MM.1S (cell line): ENCODE results near the gene JAGN1.
A peak's percentile ranks its signal among the peaks of the same experiment; 100 is the strongest.
"Not testable (repeated sequence)": the region's sequence is repeated elsewhere in the genome, so short reads cannot be mapped to it uniquely, and the experiment has no call there.

Source experiments
- DNase-seq: peaks from one replicate; pipeline ENCODE4 v3.0.0-alpha.2; 2015
- H2AFZ ChIP-seq: fragments of 300-600 bp; sonication (generic); 2 replicates; pipeline ENCODE4 v1.6.0; 2016; ENCODE audit warnings: antibody characterized with exemption, low read length
- H3F3A ChIP-seq: fragments of 300-600 bp; sonication (generic); 2 replicates; pipeline ENCODE4 v1.6.1; 2016; ENCODE audit warnings: mild to moderate bottlenecking, antibody characterized with exemption, low read length, moderate library complexity, mixed read lengths; ENCODE audit not compliant: insufficient read depth
- H3K27ac ChIP-seq: fragments of 300-600 bp; sonication (generic); 2 replicates; pipeline ENCODE4 v1.5.1; 2016; ENCODE audit warnings: mild to moderate bottlenecking, low read length
- H3K27me3 ChIP-seq: fragments of 300-600 bp; sonication (generic); replicated peaks from 2 replicates; pipeline ENCODE4 v1.6.0; 2016; ENCODE audit warnings: low read length; ENCODE audit not compliant: insufficient read depth
- H3K36me3 ChIP-seq: fragments of 300-600 bp; sonication (generic); replicated peaks from 2 replicates; pipeline ENCODE4 v1.6.1; 2016; ENCODE audit warnings: mild to moderate bottlenecking, low read length, mixed read lengths; ENCODE audit not compliant: insufficient read depth
- H3K4me1 ChIP-seq: fragments of 300-600 bp; sonication (generic); 2 replicates; pipeline ENCODE4 v1.6.1; 2016; ENCODE audit warnings: low read length, mixed read lengths
- H3K4me2 ChIP-seq: fragments of 300-600 bp; sonication (generic); 2 replicates; pipeline ENCODE4 v1.6.0; 2016; ENCODE audit warnings: low read depth, low read length
- H3K4me3 ChIP-seq: fragments of 300-600 bp; sonication (generic); 2 replicates; pipeline ENCODE4 v1.5.1; 2016; ENCODE audit warnings: low read length, mixed read lengths
- H3K79me2 ChIP-seq: fragments of 300-600 bp; sonication (generic); 2 replicates; pipeline ENCODE4 v1.6.1; 2016; ENCODE audit warnings: mixed run types, low read length, mixed read lengths
- H3K9ac ChIP-seq: fragments of 300-600 bp; sonication (generic); 2 replicates; pipeline ENCODE4 v1.6.1; 2016; ENCODE audit warnings: low read length, mixed read lengths
- H3K9me2 ChIP-seq: fragments of 300-600 bp; sonication (generic); replicated peaks from 2 replicates; pipeline ENCODE4 v1.6.1; 2016; ENCODE audit warnings: mild to moderate bottlenecking, low read length, mixed read lengths; ENCODE audit not compliant: insufficient read depth
- H3K9me3 ChIP-seq: fragments of 300-600 bp; sonication (generic); replicated peaks from 2 replicates; pipeline ENCODE4 v1.6.1; 2016; ENCODE audit warnings: mild to moderate bottlenecking, low read length, mixed read lengths; ENCODE audit not compliant: insufficient read depth
- H4K20me1 ChIP-seq: fragments of 300-600 bp; sonication (generic); 2 replicates; pipeline ENCODE4 v1.6.1; 2016; ENCODE audit warnings: mild to moderate bottlenecking, low read length, moderate library complexity, mixed read lengths; ENCODE audit not compliant: insufficient read depth
- EZH2 ChIP-seq: fragments of 300-600 bp; sonication (generic); optimal IDR thresholded peaks from 2 replicates; pipeline ENCODE3; 2017; ENCODE audit warnings: low read depth, mild to moderate bottlenecking, antibody characterized with exemption, low read length, mixed read lengths
- EZH2phosphoT487 ChIP-seq: fragments of 300-600 bp; sonication (generic); IDR thresholded peaks from 2 replicates; pipeline ENCODE4 v1.6.1; 2018; ENCODE audit warnings: antibody characterized with exemption, low read length
- TF ChIP-seq, protein P1 (sequence below): fragments of 300-600 bp; sonication (generic); IDR thresholded peaks from 2 replicates; pipeline ENCODE4 v1.5.1; 2016; ENCODE audit warnings: antibody characterized with exemption, low read length, mixed read lengths

JAGN1 gene

DNA sequence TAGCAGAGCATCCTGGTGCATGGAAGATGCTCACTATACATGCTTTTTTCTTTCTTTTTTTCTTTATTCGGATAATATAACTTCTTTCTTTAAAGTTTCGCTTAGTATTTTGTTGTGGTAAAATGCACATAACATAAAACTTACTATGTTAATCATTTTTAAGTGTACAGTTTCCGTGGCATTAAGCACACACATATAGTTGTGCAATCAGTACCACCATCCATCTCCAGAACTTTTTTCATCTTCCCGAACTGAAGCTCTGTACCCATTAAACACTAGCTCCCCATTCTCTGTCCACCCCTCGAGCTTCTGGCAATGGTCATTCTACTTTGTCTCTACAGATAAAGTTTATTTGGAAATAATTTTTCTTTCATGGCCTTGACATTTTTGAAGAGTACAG lies 1.0 kb upstream of the JAGN1 start:
- TF ChIP-seq, protein P1, sequence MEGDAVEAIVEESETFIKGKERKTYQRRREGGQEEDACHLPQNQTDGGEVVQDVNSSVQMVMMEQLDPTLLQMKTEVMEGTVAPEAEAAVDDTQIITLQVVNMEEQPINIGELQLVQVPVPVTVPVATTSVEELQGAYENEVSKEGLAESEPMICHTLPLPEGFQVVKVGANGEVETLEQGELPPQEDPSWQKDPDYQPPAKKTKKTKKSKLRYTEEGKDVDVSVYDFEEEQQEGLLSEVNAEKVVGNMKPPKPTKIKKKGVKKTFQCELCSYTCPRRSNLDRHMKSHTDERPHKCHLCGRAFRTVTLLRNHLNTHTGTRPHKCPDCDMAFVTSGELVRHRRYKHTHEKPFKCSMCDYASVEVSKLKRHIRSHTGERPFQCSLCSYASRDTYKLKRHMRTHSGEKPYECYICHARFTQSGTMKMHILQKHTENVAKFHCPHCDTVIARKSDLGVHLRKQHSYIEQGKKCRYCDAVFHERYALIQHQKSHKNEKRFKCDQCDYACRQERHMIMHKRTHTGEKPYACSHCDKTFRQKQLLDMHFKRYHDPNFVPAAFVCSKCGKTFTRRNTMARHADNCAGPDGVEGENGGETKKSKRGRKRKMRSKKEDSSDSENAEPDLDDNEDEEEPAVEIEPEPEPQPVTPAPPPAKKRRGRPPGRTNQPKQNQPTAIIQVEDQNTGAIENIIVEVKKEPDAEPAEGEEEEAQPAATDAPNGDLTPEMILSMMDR, result no peak
- TF ChIP-seq EZH2phosphoT487, result no peak
- no peak for TF ChIP-seq EZH2
- H3K79me2 ChIP-seq, result peaks cover 30% of the 10 kb centered on the region
- no peaks in the 10 kb centered on the region for H3F3A ChIP-seq
- no peak for DNase-seq
- H3K4me2 ChIP-seq, result no peak overlapping the region
- no peaks in the 10 kb centered on the region for H3K9me3 ChIP-seq
- no peaks in the 10 kb centered on the region for H3K9me2 ChIP-seq
- H3K36me3 ChIP-seq, result 0 out of 2 replicates have a peak, but pooled peaks cover 2% of the 10 kb centered on the region
- H3K27ac ChIP-seq, result no peak overlapping the region
- no peaks in the 10 kb centered on the region; the same call in 1 of the 2 replicates for H3K27me3 ChIP-seq
- H4K20me1 ChIP-seq, result no peaks in the 10 kb centered on the region
- no peak overlapping the region for H2AFZ ChIP-seq
- H3K4me3 ChIP-seq, result no peak overlapping the region
- no peak overlapping the region for H3K9ac ChIP-seq
- no peaks in the 10 kb centered on the region for H3K4me1 ChIP-seq

DNA sequence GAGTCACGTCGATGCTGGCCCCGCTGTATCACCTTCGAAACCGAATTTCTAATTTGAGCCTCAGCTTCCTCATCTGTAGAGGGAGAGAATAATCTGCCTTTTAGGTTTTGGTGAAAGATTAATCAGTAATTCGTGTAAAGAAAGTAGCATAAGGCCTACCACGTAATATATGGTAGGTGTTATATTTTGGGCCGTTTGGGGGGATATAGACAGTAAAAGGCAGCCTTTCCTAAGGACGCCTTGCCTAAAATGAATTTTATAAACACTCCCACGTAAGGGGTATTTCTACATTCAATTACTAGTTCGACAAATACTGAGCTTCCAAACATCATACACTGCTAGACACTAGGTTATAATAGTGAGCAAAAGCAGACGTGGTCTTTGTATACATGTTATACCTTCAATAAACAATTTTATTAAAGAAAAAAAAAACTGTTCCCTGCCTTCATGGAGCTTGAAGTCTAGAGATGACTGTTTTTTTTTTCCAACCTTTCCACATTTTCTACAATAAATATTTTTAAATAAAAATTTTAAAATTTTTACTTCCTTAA lies 737 bp downstream of the JAGN1 start:
- no peak for TF ChIP-seq EZH2
- TF ChIP-seq EZH2phosphoT487, result no peak
- TF ChIP-seq, protein P1, result no peak
- Histone ChIP-seq H3K36me3 (0 out of 2 replicates have a peak, but pooled peaks cover 2% of the 10 kb centered on the region), H3F3A (no peaks in the 10 kb centered on the region), H3K9me3 (no peaks in the 10 kb centered on the region), H3K9ac (peak overlapping the region; percentile 97), H2AFZ (peak overlapping the region; percentile 95), H3K4me3 (peak overlapping the region; percentile 97), H3K79me2 (peaks cover 30% of the 10 kb centered on the region), H3K4me1 (peaks cover 5% of the 10 kb centered on the region; the same call in 1 of the 2 replicates), H4K20me1 (no peaks in the 10 kb centered on the region), H3K4me2 (peak overlapping the region; percentile 86), H3K9me2 (no peaks in the 10 kb centered on the region), H3K27ac (peak overlapping the region; percentile 56; the same call in 1 of the 2 replicates), H3K27me3 (no peaks in the 10 kb centered on the region; the same call in 1 of the 2 replicates)
- no peak for DNase-seq

DNA sequence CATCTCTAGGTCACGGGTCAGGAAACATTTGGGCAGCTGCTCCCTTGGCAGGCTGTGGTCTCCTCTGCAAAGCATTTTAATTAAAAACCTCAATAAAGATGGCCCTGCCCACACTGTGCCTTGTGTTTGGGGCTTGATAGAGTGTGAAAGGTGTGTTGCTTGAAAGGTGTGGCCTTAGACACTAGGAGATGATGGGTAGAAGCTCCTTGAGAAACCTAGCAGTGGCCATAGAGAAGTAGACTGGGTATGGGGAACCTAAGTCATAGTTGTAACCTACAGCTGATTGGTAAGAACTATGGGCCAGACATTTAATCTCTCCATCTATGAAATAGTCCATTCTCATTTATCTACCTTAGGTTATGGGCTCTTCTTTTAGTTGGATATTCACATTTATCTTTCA lies 3.3 kb downstream of the JAGN1 start:
- no peak overlapping the region for H3K4me3 ChIP-seq
- H3K4me1 ChIP-seq, result peaks cover 5% of the 10 kb centered on the region; the same call in 1 of the 2 replicates
- 0 out of 2 replicates have a peak, but pooled peaks cover 2% of the 10 kb centered on the region for H3K36me3 ChIP-seq
- no peaks in the 10 kb centered on the region for H3F3A ChIP-seq
- no peak overlapping the region for H3K4me2 ChIP-seq
- H2AFZ ChIP-seq, result no peak overlapping the region
- H3K79me2 ChIP-seq, result peaks cover 30% of the 10 kb centered on the region
- H3K27ac ChIP-seq, result no peak overlapping the region
- no peaks in the 10 kb centered on the region for H3K9me3 ChIP-seq
- no peak for DNase-seq
- no peaks in the 10 kb centered on the region for H4K20me1 ChIP-seq
- TF ChIP-seq EZH2phosphoT487 (no peak), EZH2 (no peak)
- TF ChIP-seq, protein P1, result no peak
- no peaks in the 10 kb centered on the region for H3K27me3 ChIP-seq
- no peak overlapping the region for H3K9ac ChIP-seq
- no peaks in the 10 kb centered on the region for H3K9me2 ChIP-seq

DNA sequence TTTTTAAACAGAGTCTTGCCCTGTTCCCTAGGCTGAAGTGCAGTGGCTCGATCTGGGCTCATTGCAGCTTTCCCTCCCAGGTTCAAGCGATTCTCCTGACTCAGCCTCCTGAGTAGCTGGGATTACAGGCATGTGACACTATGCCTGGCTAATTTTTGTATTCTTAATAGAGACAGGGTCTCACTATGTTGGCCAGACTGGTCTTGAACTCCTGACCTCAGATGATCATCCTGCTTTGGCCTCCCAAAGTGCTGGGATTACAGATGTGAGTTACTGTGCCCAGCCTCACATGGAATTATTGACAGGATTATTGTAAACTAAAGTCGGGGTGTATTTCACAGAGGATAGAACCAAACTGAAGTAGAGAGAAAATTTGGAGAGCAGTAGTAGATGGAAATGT lies 5.3 kb downstream of the JAGN1 start:
- not testable (repeated sequence) for H3K36me3 ChIP-seq, DNase-seq, H3K4me3 ChIP-seq, H3K27me3 ChIP-seq, H3F3A ChIP-seq, H3K4me2 ChIP-seq, H3K9me3 ChIP-seq, H3K9me2 ChIP-seq, H2AFZ ChIP-seq, H4K20me1 ChIP-seq, H3K27ac ChIP-seq, H3K4me1 ChIP-seq, H3K9ac ChIP-seq
- H3K79me2 ChIP-seq, result peaks cover 26% of the 10 kb centered on the region

DNA sequence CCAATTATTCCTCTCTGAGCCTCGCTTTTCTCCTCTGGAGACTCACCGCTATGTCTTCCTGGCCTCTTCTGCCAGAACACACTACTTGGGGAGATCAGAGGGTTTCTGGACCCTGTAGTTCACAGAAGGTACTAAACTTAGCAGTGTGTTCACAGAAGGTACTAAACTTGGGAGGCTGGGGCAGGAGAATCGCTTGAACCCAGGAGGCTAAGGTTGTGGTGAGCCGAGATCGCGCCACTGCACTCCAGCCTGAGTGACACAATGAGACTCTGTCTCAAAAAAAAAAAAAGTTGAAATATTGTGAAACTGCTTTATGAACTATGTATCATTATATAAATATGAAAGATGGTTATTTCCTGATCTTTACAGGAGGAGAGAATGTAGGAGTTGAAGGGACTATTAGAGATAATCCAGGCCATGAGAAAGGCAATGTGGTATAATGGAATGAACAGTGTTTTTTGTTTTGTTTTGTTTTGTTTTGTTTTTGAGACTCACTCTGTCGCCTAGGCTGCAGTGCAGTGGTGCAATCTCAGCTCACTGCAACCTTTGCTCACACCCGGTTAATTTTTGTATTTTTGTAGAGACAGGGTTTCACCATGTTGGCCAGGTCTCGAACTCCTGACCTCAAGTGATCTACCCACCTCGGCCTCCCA lies 6.5 kb downstream of the JAGN1 start:
- H3K9me2 ChIP-seq, H3F3A ChIP-seq, H3K27ac ChIP-seq, DNase-seq, H3K9me3 ChIP-seq, H3K36me3 ChIP-seq, H3K4me2 ChIP-seq, H2AFZ ChIP-seq, H3K4me3 ChIP-seq, H3K27me3 ChIP-seq, H4K20me1 ChIP-seq, H3K9ac ChIP-seq, H3K4me1 ChIP-seq: not testable (repeated sequence)
- peaks cover 15% of the 10 kb centered on the region for H3K79me2 ChIP-seq
